MM.1S (cell line): Measurements from ENCODE around the gene FAM234B.

Source experiments
- CTCF ChIP-seq: fragments of 300-600 bp; sonication (generic); IDR thresholded peaks from 2 replicates; pipeline ENCODE4 v1.5.1; 2016; ENCODE audit warnings: antibody characterized with exemption, low read length, mixed read lengths
- EZH2 ChIP-seq: fragments of 300-600 bp; sonication (generic); optimal IDR thresholded peaks from 2 replicates; pipeline ENCODE3; 2017; ENCODE audit warnings: low read depth, mild to moderate bottlenecking, antibody characterized with exemption, low read length, mixed read lengths
- EZH2phosphoT487 ChIP-seq: fragments of 300-600 bp; sonication (generic); IDR thresholded peaks from 2 replicates; pipeline ENCODE4 v1.6.1; 2018; ENCODE audit warnings: antibody characterized with exemption, low read length

GRCh38 chr12:13044906-13045299 lies 722 bp downstream of the FAM234B start:
- TF ChIP-seq CTCF (no peak), EZH2 (no peak), EZH2phosphoT487 (no peak)
